Esophagus squamous epithelium (tissue), 4 donors: ENCODE data around the gene TCEA2.

Source experiments
- CTCF ChIP-seq, 6 experiments: fragments of 450-650 bp in 4 of 6; fragments of 200-600 bp in 2 of 6; sonication (generic) in 2 of 6; IDR thresholded peaks; one replicate each; pipeline ENCODE4 v1.5.1; 2016 to 2019; ENCODE audit warnings: antibody characterized with exemption in 6 of 6, mild to moderate bottlenecking in 4 of 6, moderate library complexity in 4 of 6
- POLR2A ChIP-seq, 4 donors: fragments of 450-650 bp; IDR thresholded peaks; one replicate each; pipeline ENCODE4 v1.6.1; 2017; ENCODE audit warnings: antibody characterized with exemption in 4 of 4, mild to moderate bottlenecking in 4 of 4, moderate library complexity in 3 of 4

- no peak for TF ChIP-seq CTCF (IDR thresholded peaks at IDR 0.05)
- no peak for TF ChIP-seq POLR2A (IDR thresholded peaks at IDR 0.05)
Observed at GRCh38 chr20:64100566-64100888, 37.5 kb downstream of the TCEA2 start.
